ENCODE measurements around the gene UVRAG.

GRCh38 chr11:76134239-76134638 is 319.2 kb downstream of the UVRAG start:
- TF ChIP-seq YY1 (IDR thresholded peaks at IDR 0.05; ENCODE audit: insufficient read depth, insufficient read length) (no peak), ZNF274 (IDR thresholded peaks at IDR 0.05; ENCODE audit: low read depth, low read length) (no peak)
